GM23338 (cell line): Measurements from ENCODE around the gene WRAP53. TPM values are rescaled to one million over a fixed set of nuclear protein-coding genes. Genes with fewer than 3 reads are reported as not detected.

Experiments
- ATAC-seq: fragments of 200-7000 bp; cut with Tn5 transposase; 3 replicates; pipeline ENCODE4 v1.9.1; 2020
- DNase-seq: peaks from one replicate; pipeline ENCODE4 v3.0.0-alpha.2; 2015; ENCODE audit warnings: low spot score
- H2AFZ ChIP-seq: fragments of 200-600 bp; sonication (generic); 2 replicates; pipeline ENCODE4 v1.8.0; 2016; ENCODE audit warnings: antibody characterized with exemption, mild to moderate bottlenecking, moderate library complexity
- H3F3A ChIP-seq: fragments of 200-600 bp; sonication (generic); replicated peaks from 2 replicates; pipeline ENCODE4 v1.8.0; 2017; ENCODE audit warnings: antibody characterized with exemption, mixed run types, low read depth
- H3K27ac ChIP-seq: fragments of 200-600 bp; sonication (generic); 2 replicates; pipeline ENCODE4 v1.6.1; 2016; ENCODE audit warnings: low read depth
- H3K27me3 ChIP-seq: fragments of 200-600 bp; sonication (generic); 2 replicates; pipeline ENCODE4 v1.8.0; 2016; ENCODE audit warnings: mild to moderate bottlenecking, mixed run types, moderate library complexity; ENCODE audit not compliant: insufficient read depth
- H3K36me3 ChIP-seq: fragments of 200-600 bp; sonication (generic); 2 replicates; pipeline ENCODE4 v1.8.0; 2016; ENCODE audit warnings: mild to moderate bottlenecking; ENCODE audit not compliant: insufficient read depth
- H3K4me1 ChIP-seq: fragments of 200-600 bp; sonication (generic); 2 replicates; pipeline ENCODE4 v1.8.0; 2016; ENCODE audit warnings: mild to moderate bottlenecking, moderate library complexity; ENCODE audit not compliant: insufficient read depth
- H3K4me2 ChIP-seq: fragments of 200-600 bp; sonication (generic); 2 replicates; pipeline ENCODE4 v1.7.1; 2017; ENCODE audit warnings: mixed run types
- H3K4me3 ChIP-seq: fragments of 200-600 bp; sonication (generic); 2 replicates; pipeline ENCODE4 v1.6.1; 2016; ENCODE audit warnings: mixed run types
- H3K79me2 ChIP-seq: fragments of 200-600 bp; sonication (generic); replicated peaks from 2 replicates; pipeline ENCODE4 v1.8.0; 2017; ENCODE audit warnings: mild to moderate bottlenecking; ENCODE audit not compliant: insufficient read depth
- H3K9me2 ChIP-seq: fragments of 200-600 bp; sonication (generic); 2 replicates; pipeline ENCODE4 v1.8.0; 2017; ENCODE audit not compliant: insufficient read depth
- H4K20me1 ChIP-seq: fragments of 200-600 bp; sonication (generic); replicated peaks from 2 replicates; pipeline ENCODE4 v1.8.0; 2017; ENCODE audit warnings: mild to moderate bottlenecking; ENCODE audit not compliant: insufficient read depth
- H3K27ac Mint-ChIP-seq: 2 replicates; pipeline ENCODE4 v1.8.0; 2020; ENCODE audit warnings: inconsistent platforms, mild to moderate bottlenecking, moderate library complexity, mixed read lengths
- H3K27me3 Mint-ChIP-seq: 3 replicates; pipeline ENCODE4 v1.8.0; 2022; ENCODE audit warnings: low read depth, mild to moderate bottlenecking, moderate library complexity, mixed read lengths, inconsistent platforms; ENCODE audit not compliant: insufficient read depth, poor library complexity
- H3K36me3 Mint-ChIP-seq: 3 replicates; pipeline ENCODE4 v1.8.0; 2021; ENCODE audit warnings: low read depth, mild to moderate bottlenecking, inconsistent platforms, moderate library complexity, mixed read lengths
- H3K4me1 Mint-ChIP-seq: 3 replicates; pipeline ENCODE4 v1.8.0; 2020; ENCODE audit warnings: mild to moderate bottlenecking, inconsistent platforms, mixed read lengths
- H3K4me3 Mint-ChIP-seq: 3 replicates; pipeline ENCODE4 v1.8.0; 2021; ENCODE audit warnings: moderate library complexity, mild to moderate bottlenecking, inconsistent platforms, mixed read lengths
- H3K9me3 Mint-ChIP-seq: 3 replicates; pipeline ENCODE4 v1.8.0; 2020; ENCODE audit warnings: moderate library complexity, mild to moderate bottlenecking, inconsistent platforms, mixed read lengths
- EZH2phosphoT487 ChIP-seq: fragments of 200-600 bp; sonication (generic); IDR thresholded peaks from one replicate; pipeline ENCODE4 v1.8.1; 2018; ENCODE audit warnings: antibody characterized with exemption; ENCODE audit not compliant: unreplicated experiment
- polyA plus RNA-seq: library from polyadenylated mRNA; unstranded; fragments of >200 nt; fragmentation: Nextera tagmentation; extraction: Ambion mirVana; gene quantifications from 2 replicates; pipeline ENCODE4 v1.2.1, GENCODE V29; 2016
- total RNA-seq: library from RNA; depleted of rRNA; stranded (reverse); fragments of >200 nt; shearing (Covaris generic); gene quantifications from 2 replicates; pipeline ENCODE4 v1.2.3, GENCODE V29; 2014; rRNA removed

Gene WRAP53
- total and polyA plus RNA-seq, 2 experiments from 2014 or later = 28.1 to 33.3 TPM

DNA sequence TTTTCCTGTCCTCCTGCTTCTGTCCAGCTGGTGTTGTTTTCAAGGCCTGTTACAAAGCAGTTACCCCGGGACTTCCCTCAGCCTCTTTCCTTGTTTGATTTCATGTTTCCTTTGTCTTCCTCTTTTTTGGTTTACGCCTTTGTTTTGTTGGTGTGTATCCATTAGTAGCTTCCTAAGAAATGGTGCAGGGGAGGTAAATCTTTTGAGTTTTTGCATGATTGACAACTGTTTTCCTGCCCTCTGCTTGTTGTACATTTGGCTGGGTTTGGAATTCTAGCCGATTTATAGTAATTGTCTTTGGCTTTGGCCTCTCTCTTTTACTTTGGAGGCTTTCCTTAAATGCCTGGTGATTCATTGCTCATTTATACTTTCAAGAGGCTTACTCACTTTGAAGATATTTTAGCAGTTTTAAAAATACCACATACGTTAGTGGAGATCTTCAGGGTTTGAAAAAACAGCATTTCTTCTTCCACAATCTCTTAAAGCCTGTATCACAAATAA is 62.1 kb downstream of the WRAP53 start:
- Histone ChIP-seq H3F3A (no peaks in the 10 kb centered on the region), H2AFZ (0 out of 2 replicates have a peak overlapping the region, but pooled peaks have one; percentile 57), H3K27ac (no peak overlapping the region), H4K20me1 (peaks cover 4% of the 10 kb centered on the region; the same call in 1 of the 2 replicates), H3K4me1 (no peaks in the 10 kb centered on the region), H3K36me3 (no peaks in the 10 kb centered on the region), H3K4me3 (no peak overlapping the region), H3K79me2 (no peaks in the 10 kb centered on the region), H3K4me2 (no peak overlapping the region), H3K9me2 (no peaks in the 10 kb centered on the region), H3K27me3 (no peaks in the 10 kb centered on the region)
- ATAC-seq = no peak
- H3K27me3 Mint-ChIP-seq = peaks cover 8% of the 10 kb centered on the region
- H3K9me3 Mint-ChIP-seq = no peaks in the 10 kb centered on the region
- no peak overlapping the region for H3K27ac Mint-ChIP-seq
- no peaks in the 10 kb centered on the region for H3K36me3 Mint-ChIP-seq
- peaks cover 5% of the 10 kb centered on the region for H3K4me1 Mint-ChIP-seq
- TF ChIP-seq EZH2phosphoT487 = no peak
- DNase-seq = no peak
- H3K4me3 Mint-ChIP-seq = no peak overlapping the region

Other genes starting within 250 kb of the WRAP53 start
- 16.6 TPM in 2 replicates for gene FGF11, start 249.0 kb upstream of the WRAP53 start, total RNA-seq
- gene FGF11, start 249.0 kb upstream of the WRAP53 start, polyA plus RNA-seq = 11.1 and 13.3 TPM in 2 replicates
- 11.2 and 12.0 TPM in 2 replicates for gene CHRNB1, start 243.4 kb upstream of the WRAP53 start, total RNA-seq
- gene CHRNB1, start 243.4 kb upstream of the WRAP53 start, polyA plus RNA-seq = 10.0 and 11.1 TPM in 2 replicates
- gene ZBTB4, start 208.8 kb upstream of the WRAP53 start, total RNA-seq = 6.9 and 11.2 TPM in 2 replicates
- gene ZBTB4, start 208.8 kb upstream of the WRAP53 start, polyA plus RNA-seq = 3.6 and 4.2 TPM in 2 replicates
- gene SLC35G6, start 207.0 kb upstream of the WRAP53 start, total RNA-seq = not detected in 2 replicates
- gene SLC35G6, start 207.0 kb upstream of the WRAP53 start, polyA plus RNA-seq = 0.16 TPM in 1 of 2 replicates, not detected in the other
- gene POLR2A, start 204.1 kb upstream of the WRAP53 start, total RNA-seq = 136 and 151 TPM in 2 replicates
- 56.8 and 58.1 TPM in 2 replicates for gene POLR2A, start 204.1 kb upstream of the WRAP53 start, polyA plus RNA-seq
- 1.6 and 6.0 TPM in 2 replicates for gene TNFSF12, start 139.4 kb upstream of the WRAP53 start, total RNA-seq
- 3.5 and 5.1 TPM in 2 replicates for gene TNFSF12, start 139.4 kb upstream of the WRAP53 start, polyA plus RNA-seq
- 1.5 TPM in 1 of 2 replicates, not detected in the other for gene TNFSF13, start 129.7 kb upstream of the WRAP53 start, total RNA-seq
- 1.9 and 2.2 TPM in 2 replicates for gene TNFSF13, start 129.7 kb upstream of the WRAP53 start, polyA plus RNA-seq
- gene SENP3, start 126.6 kb upstream of the WRAP53 start, total RNA-seq = 125 and 138 TPM in 2 replicates
- 5.5 and 6.5 TPM in 2 replicates for gene SENP3, start 126.6 kb upstream of the WRAP53 start, polyA plus RNA-seq
- gene CD68, start 108.8 kb upstream of the WRAP53 start, total RNA-seq = 0.62 TPM in 1 of 2 replicates, not detected in the other
- not detected in 2 replicates for gene CD68, start 108.8 kb upstream of the WRAP53 start, polyA plus RNA-seq
- gene MPDU1, start 104.6 kb upstream of the WRAP53 start, total RNA-seq = 196 and 216 TPM in 2 replicates
- gene MPDU1, start 104.6 kb upstream of the WRAP53 start, polyA plus RNA-seq = 65.1 and 65.8 TPM in 2 replicates
- gene SOX15, start 98.4 kb upstream of the WRAP53 start, total RNA-seq = 23.6 and 43.0 TPM in 2 replicates
- 29.9 and 37.7 TPM in 2 replicates for gene SOX15, start 98.4 kb upstream of the WRAP53 start, polyA plus RNA-seq
- gene FXR2, start 73.6 kb upstream of the WRAP53 start, total RNA-seq = 20.3 and 24.4 TPM in 2 replicates
- 8.6 and 10.9 TPM in 2 replicates for gene FXR2, start 73.6 kb upstream of the WRAP53 start, polyA plus RNA-seq
- 52.7 and 56.7 TPM in 2 replicates for gene SAT2, start 60.7 kb upstream of the WRAP53 start, total RNA-seq
- gene SAT2, start 60.7 kb upstream of the WRAP53 start, polyA plus RNA-seq = 69.4 and 74.4 TPM in 2 replicates
- 0.38 and 0.66 TPM in 2 replicates for gene SHBG, start 58.3 kb upstream of the WRAP53 start, total RNA-seq
- 0.48 and 0.90 TPM in 2 replicates for gene SHBG, start 58.3 kb upstream of the WRAP53 start, polyA plus RNA-seq
- gene ATP1B2, start 37.6 kb upstream of the WRAP53 start, total RNA-seq = 11.2 and 14.9 TPM in 2 replicates
- 33.1 and 35.3 TPM in 2 replicates for gene ATP1B2, start 37.6 kb upstream of the WRAP53 start, polyA plus RNA-seq
- gene TP53, start 987 bp upstream of the WRAP53 start, total RNA-seq = 154 and 178 TPM in 2 replicates
- gene TP53, start 987 bp upstream of the WRAP53 start, polyA plus RNA-seq = 119 and 138 TPM in 2 replicates
- gene EFNB3, start 16.7 kb downstream of the WRAP53 start, total RNA-seq = 7.7 and 11.5 TPM in 2 replicates
- gene EFNB3, start 16.7 kb downstream of the WRAP53 start, polyA plus RNA-seq = 4.2 and 4.5 TPM in 2 replicates
- gene DNAH2, start 29.3 kb downstream of the WRAP53 start, total RNA-seq = 0.16 and 0.38 TPM in 2 replicates
- gene DNAH2, start 29.3 kb downstream of the WRAP53 start, polyA plus RNA-seq = not detected in 2 replicates
- 1.4 and 1.8 TPM in 2 replicates for gene KDM6B, start 145.7 kb downstream of the WRAP53 start, total RNA-seq
- gene KDM6B, start 145.7 kb downstream of the WRAP53 start, polyA plus RNA-seq = 1.1 and 1.4 TPM in 2 replicates
- 0.97 TPM in 1 of 2 replicates, not detected in the other for gene TMEM88, start 166.6 kb downstream of the WRAP53 start, total RNA-seq
- gene TMEM88, start 166.6 kb downstream of the WRAP53 start, polyA plus RNA-seq = 0.43 and 0.58 TPM in 2 replicates
- 17.1 and 24.0 TPM in 2 replicates for gene NAA38, start 169.1 kb downstream of the WRAP53 start, total RNA-seq
- gene NAA38, start 169.1 kb downstream of the WRAP53 start, polyA plus RNA-seq = 74.8 and 78.5 TPM in 2 replicates
- 5.6 and 8.4 TPM in 2 replicates for gene CYB5D1, start 169.5 kb downstream of the WRAP53 start, total RNA-seq
- gene CYB5D1, start 169.5 kb downstream of the WRAP53 start, polyA plus RNA-seq = 2.7 and 3.5 TPM in 2 replicates
- 9.7 and 12.3 TPM in 2 replicates for gene CHD3, start 200.3 kb downstream of the WRAP53 start, total RNA-seq
- 2.9 and 3.0 TPM in 2 replicates for gene CHD3, start 200.3 kb downstream of the WRAP53 start, polyA plus RNA-seq
- 0.66 and 1.4 TPM in 2 replicates for gene RNF227, start 227.8 kb downstream of the WRAP53 start, total RNA-seq
- gene RNF227, start 227.8 kb downstream of the WRAP53 start, polyA plus RNA-seq = 0.35 and 0.42 TPM in 2 replicates
- gene KCNAB3, start 241.4 kb downstream of the WRAP53 start, total RNA-seq = 0.47 and 1.0 TPM in 2 replicates
- gene KCNAB3, start 241.4 kb downstream of the WRAP53 start, polyA plus RNA-seq = 0.45 and 1.0 TPM in 2 replicates
- 45.2 and 52.4 TPM in 2 replicates for gene TRAPPC1, start 243.5 kb downstream of the WRAP53 start, total RNA-seq
- 211 and 234 TPM in 2 replicates for gene TRAPPC1, start 243.5 kb downstream of the WRAP53 start, polyA plus RNA-seq
- gene CNTROB, start 243.7 kb downstream of the WRAP53 start, total RNA-seq = 18.4 and 18.5 TPM in 2 replicates
- gene CNTROB, start 243.7 kb downstream of the WRAP53 start, polyA plus RNA-seq = 16.3 and 17.8 TPM in 2 replicates